Muscle layer of duodenum (tissue), 2 donors: ENCODE measurements around the gene ULK4.

Experiments
- H3K27ac ChIP-seq: one replicate; pipeline ENCODE4 v1.7.0; 2013; ENCODE audit warnings: mild to moderate bottlenecking, low read length
- H3K27me3 ChIP-seq: one replicate; pipeline ENCODE4 v1.7.0; 2013; ENCODE audit warnings: low read depth, mild to moderate bottlenecking, control low read depth, low read length
- H3K36me3 ChIP-seq, 2 donors: one replicate each; pipeline ENCODE4 v1.7.0; 2013; ENCODE audit warnings: low read length in 2 of 2, control low read depth in 1 of 2, mild to moderate bottlenecking in 1 of 2; ENCODE audit not compliant: insufficient read depth in 2 of 2, control insufficient read depth in 1 of 2
- H3K4me1 ChIP-seq, 2 donors: one replicate each; pipeline ENCODE4 v1.7.0; 2013; ENCODE audit warnings: low read length in 2 of 2, mild to moderate bottlenecking in 2 of 2, control low read depth in 1 of 2, moderate library complexity in 1 of 2; ENCODE audit not compliant: insufficient read depth in 2 of 2, control insufficient read depth in 1 of 2
- H3K4me3 ChIP-seq, 2 donors: one replicate each; pipeline ENCODE4 v1.7.0; 2013; ENCODE audit warnings: low read length in 2 of 2, low read depth in 1 of 2, mild to moderate bottlenecking in 1 of 2
- H3K9me3 ChIP-seq, 2 donors: one replicate each; pipeline ENCODE4 v1.7.0; 2013; ENCODE audit warnings: low read length in 2 of 2, control low read depth in 1 of 2, mild to moderate bottlenecking in 1 of 2; ENCODE audit not compliant: control insufficient read depth in 1 of 2
- donor health status: healthy.

ULK4 gene

DNA sequence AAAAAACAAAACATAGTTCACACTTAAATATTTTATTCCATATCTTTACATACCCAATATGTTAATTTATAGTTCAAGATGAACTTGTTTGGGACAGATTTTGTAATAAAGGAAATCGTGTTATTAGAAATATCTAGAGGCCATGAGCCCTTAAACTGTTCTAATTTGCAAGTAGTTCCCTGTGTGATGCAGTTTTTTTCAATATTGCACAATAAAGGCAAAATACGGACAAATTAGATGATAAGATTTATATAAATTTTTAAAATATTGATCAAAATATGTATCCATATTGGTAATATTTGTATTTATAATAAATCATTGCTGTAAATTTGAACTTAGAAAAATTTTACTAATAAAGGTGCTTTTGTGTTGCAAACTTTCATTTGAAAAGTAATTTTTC lies 738.8 kb downstream of the ULK4 start:
- no peak overlapping the region for H3K27ac ChIP-seq
- peaks cover 15 to 52% of the 10 kb centered on the region in 2 donors for H3K4me1 ChIP-seq
- H3K27me3 ChIP-seq = no peaks in the 10 kb centered on the region
- peaks cover 34 to 36% of the 10 kb centered on the region in 2 donors for H3K36me3 ChIP-seq
- no peak overlapping the region for H3K4me3 ChIP-seq
- no peaks in the 10 kb centered on the region for H3K9me3 ChIP-seq

DNA sequence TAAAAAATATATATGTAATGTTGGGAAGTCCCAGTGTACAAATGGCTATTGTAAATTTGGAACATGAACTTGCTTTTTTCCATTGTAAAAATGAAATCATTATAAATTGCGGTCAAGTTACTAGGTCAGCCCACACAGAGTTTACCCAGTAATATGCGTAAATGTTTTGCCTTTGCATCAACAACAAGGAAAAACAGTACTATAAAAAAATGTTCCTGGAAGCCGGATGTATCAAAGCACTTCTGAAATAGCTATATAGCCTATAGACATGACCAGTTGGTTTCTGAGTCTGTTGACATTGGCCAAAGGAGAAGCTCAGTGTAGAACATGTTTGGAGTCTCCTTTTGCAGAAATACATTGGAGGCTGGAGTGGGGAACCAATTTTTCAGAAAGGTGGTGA lies 739.4 kb downstream of the ULK4 start:
- no peak overlapping the region for H3K27ac ChIP-seq
- no peak overlapping the region for H3K4me3 ChIP-seq
- H3K4me1 ChIP-seq = peaks cover 15 to 52% of the 10 kb centered on the region in 2 donors
- no peaks in the 10 kb centered on the region for H3K27me3 ChIP-seq
- no peaks in the 10 kb centered on the region for H3K9me3 ChIP-seq
- peaks cover 31 to 32% of the 10 kb centered on the region in 2 donors for H3K36me3 ChIP-seq

DNA sequence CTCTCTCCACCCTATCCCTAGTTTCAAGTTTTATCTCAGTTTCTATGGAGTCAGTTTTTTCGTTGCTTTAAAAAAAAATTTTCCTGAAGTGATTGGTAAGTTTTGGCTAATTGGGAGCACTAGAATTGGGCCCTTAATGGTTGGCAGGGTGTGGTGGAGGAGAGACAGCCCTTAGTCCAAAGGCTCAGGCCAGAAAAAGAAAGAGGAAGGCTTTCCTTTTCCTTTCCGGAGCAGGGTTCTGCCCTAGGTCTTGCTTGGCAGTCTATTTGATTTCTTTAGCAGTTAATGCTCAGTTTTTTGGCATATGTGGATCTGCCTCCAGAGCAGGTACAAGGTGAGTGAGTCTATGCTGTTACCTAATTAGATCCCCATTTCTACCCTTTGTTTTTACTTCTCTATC lies 739.9 kb downstream of the ULK4 start:
- peaks cover 26 to 27% of the 10 kb centered on the region in 2 donors for H3K36me3 ChIP-seq
- peak overlapping the region in 1 of 2 donors; percentile 4 for H3K4me3 ChIP-seq
- H3K27me3 ChIP-seq = no peaks in the 10 kb centered on the region
- peaks cover 15 to 53% of the 10 kb centered on the region in 2 donors for H3K4me1 ChIP-seq
- no peaks in the 10 kb centered on the region for H3K9me3 ChIP-seq
- no peak overlapping the region for H3K27ac ChIP-seq

DNA sequence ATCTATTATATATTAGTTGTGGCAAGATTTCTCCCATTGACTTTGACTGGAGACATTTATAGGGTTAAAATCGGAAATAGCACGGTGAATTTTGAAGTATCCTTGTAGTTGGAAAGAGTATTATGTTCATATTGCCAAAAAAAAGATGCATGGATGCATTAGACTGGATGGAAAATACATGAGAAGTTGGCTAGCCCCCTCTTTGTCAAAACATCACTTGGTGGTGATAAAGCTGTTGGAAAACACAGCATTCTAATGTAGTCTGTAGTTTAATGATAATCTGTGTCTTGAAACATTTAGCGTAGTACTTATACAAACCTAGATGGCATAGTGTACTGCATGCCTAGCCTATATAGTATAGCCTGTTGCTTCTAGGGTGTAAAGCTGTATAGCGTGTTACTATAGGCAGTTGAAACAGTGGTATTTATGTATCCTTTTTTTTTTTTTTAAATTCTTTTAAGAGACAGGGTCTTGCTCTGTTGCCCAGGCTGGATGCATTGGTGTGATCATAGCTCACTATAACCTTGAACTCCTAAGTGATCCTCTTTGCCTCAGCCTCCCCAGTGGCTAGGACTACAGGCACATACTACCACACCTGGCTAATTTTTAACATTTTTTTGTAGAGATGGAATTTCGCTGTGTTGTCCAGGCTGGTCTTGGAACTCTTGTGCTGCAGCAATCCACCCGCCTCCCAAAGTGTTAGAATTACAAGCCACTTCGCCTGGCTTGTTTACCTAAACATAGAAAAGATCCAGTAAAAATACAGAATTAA lies 740.8 kb downstream of the ULK4 start:
- Histone ChIP-seq H3K27ac (no peak overlapping the region), H3K36me3 (peaks cover 17 to 18% of the 10 kb centered on the region in 2 donors), H3K27me3 (no peaks in the 10 kb centered on the region), H3K9me3 (no peaks in the 10 kb centered on the region), H3K4me3 (no peak overlapping the region), H3K4me1 (peaks cover 15 to 60% of the 10 kb centered on the region in 2 donors)

DNA sequence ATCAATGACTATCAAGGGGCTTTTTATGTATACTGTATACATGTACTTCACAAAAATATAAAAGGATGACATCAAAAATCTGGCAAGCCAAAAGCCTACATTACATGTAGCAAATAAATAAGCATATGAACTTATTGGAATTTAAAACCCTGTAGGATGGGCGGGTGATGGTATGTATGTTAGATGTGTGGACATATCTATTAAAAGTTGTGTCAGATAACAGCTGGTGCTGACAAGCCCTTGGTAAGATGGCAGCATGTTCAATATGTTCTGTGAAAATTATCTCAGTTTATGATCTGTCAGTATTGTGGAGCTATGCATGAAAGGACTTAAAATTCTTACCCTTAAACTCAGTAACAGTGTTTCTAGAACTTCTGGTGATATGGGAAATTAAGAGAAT lies 742.5 kb downstream of the ULK4 start:
- peaks cover under 1 to 2% of the 10 kb centered on the region in 2 donors for H3K36me3 ChIP-seq
- no peak overlapping the region for H3K27ac ChIP-seq
- H3K4me1 ChIP-seq = peaks cover 15 to 70% of the 10 kb centered on the region in 2 donors
- no peaks in the 10 kb centered on the region for H3K27me3 ChIP-seq
- H3K4me3 ChIP-seq = no peak overlapping the region
- H3K9me3 ChIP-seq = no peaks in the 10 kb centered on the region

DNA sequence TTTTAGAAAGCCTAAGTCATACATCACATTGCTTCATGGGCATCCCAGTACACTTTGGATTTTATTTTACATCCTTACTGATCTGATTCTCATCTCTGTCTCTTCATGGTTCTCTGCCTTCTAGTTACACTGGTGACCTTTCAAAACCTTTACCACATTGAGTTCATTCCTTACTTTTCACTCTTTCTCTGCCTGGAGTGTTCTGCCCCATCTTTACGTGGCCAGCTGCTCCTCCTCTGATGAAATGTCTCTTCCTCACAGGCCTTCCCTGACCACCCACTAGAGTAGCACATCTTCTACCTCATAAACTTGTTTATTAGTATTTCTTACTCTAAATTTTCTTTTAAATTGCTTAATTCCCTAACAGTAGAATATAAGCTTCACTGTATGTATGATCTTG lies 744.9 kb downstream of the ULK4 start:
- Histone ChIP-seq H3K4me1 (peaks cover 16 to 66% of the 10 kb centered on the region in 2 donors), H3K4me3 (no peak overlapping the region), H3K9me3 (no peaks in the 10 kb centered on the region), H3K27me3 (no peaks in the 10 kb centered on the region), H3K36me3 (no peaks in the 10 kb centered on the region), H3K27ac (no peak overlapping the region)

DNA sequence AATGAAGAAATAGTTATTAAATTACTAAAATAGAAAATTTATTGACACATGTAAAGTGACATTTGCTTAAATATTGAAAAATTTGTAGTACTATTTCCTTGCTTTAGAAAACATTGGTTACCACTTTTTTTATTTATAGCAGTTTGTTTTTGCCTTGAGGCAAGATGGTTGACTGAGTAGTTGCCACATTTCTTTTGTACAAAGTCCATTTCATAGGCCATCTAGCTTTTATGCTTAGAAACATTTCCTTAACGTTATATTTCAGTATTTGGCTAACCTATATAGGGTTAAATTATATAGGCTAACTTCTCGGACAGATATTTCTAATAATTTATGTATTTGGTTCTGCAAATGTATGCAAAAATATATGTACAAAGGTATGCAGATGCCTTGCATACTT lies 745.5 kb downstream of the ULK4 start:
- Histone ChIP-seq H3K4me3 (no peak overlapping the region), H3K9me3 (no peaks in the 10 kb centered on the region), H3K4me1 (peaks cover 13 to 61% of the 10 kb centered on the region in 2 donors), H3K36me3 (no peaks in the 10 kb centered on the region), H3K27me3 (no peaks in the 10 kb centered on the region), H3K27ac (no peak overlapping the region)

DNA sequence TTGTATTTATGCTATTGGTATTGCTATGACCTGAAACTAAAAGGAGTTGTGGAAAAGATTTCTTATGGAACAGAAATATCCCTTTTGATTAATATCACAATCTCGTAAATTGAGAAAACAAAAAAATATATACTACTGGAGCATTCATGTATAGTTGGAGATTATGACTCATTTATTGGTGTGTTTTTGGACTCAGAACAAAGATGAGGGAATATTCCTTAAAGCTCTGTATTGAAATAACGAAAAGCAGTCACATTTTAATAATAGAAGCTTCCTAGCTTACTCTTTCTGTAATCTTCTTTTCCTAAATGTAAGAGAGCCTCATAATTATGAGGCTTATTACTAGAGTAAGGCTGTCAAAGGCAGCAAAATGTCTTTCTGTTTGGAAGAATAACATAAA lies 748.3 kb downstream of the ULK4 start:
- Histone ChIP-seq H3K4me1 (peaks cover 13 to 48% of the 10 kb centered on the region in 2 donors), H3K36me3 (no peaks in the 10 kb centered on the region), H3K27me3 (no peaks in the 10 kb centered on the region), H3K4me3 (no peak overlapping the region), H3K27ac (no peak overlapping the region), H3K9me3 (no peaks in the 10 kb centered on the region)

DNA sequence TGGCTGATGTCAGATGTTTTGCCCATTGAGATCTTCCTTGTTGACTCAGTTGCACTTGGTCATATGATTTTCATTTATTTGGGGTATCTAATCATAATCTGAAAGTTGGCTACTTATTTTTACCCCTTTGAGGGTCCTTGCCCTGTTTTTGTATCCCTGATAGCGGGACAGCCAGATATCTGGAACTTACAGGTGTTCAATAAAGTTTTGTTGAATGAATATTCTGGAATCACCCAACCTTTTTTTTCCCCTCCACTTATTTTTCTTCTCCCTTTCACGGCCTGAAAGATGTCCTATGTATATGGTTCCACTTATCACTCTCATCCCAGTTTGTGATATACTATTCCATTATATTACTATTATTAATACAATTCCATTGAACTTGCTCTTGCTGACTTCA lies 749.8 kb downstream of the ULK4 start:
- Histone ChIP-seq H3K36me3 (no peaks in the 10 kb centered on the region), H3K4me1 (peaks cover 21 to 60% of the 10 kb centered on the region in 2 donors), H3K27me3 (no peaks in the 10 kb centered on the region), H3K9me3 (no peaks in the 10 kb centered on the region), H3K4me3 (no peak overlapping the region), H3K27ac (no peak overlapping the region)

DNA sequence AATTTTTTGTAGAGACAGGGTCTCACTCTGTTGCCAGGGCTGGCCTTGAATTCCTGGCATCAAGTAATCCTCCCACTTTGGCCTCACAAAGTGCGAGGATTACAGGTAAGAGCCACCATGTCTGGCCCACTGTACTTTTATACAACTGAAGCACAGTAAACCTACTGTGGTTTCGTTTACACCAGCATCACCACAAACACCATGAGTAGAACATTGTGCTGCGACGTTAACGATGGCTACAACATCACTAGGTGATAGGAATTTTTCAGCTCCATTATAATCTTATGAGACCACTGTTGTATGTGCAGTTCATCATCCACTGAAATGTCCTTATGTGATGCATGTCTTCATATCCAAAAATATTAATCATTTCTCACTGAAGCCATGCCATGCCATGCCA lies 750.9 kb downstream of the ULK4 start:
- H3K9me3 ChIP-seq = no peaks in the 10 kb centered on the region
- H3K4me3 ChIP-seq = no peak overlapping the region
- no peaks in the 10 kb centered on the region for H3K27me3 ChIP-seq
- H3K36me3 ChIP-seq = no peaks in the 10 kb centered on the region
- H3K4me1 ChIP-seq = peaks cover 28 to 63% of the 10 kb centered on the region in 2 donors
- no peak overlapping the region for H3K27ac ChIP-seq

DNA sequence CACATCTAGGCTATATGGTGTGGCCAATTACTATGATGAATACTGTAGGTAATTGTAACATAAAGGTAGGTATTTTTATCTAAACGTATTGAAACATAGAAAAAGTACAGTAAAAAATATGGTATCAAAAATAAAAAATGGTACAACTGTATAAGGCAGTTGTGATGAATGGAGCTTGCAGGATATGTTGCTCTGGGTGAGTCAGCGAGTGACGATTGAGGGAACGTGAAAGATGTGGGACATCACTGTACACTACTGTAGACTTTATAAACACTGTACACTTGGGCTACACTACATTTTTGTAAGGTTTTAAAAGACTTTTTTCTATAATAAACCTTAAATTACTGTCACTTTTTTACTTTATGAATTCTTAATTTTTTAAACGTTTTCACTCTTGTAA lies 752.3 kb downstream of the ULK4 start:
- Histone ChIP-seq H3K27ac (no peak overlapping the region), H3K4me3 (no peak overlapping the region), H3K36me3 (no peaks in the 10 kb centered on the region), H3K27me3 (no peaks in the 10 kb centered on the region), H3K9me3 (no peaks in the 10 kb centered on the region), H3K4me1 (peaks cover 33 to 65% of the 10 kb centered on the region in 2 donors)
